Peyer's patch (tissue), 4 donors: ENCODE measurements around the gene ZNRF3. TPM values are rescaled to one million over a fixed set of nuclear protein-coding genes. Genes with fewer than 3 reads are reported as not detected.

Experiments used
- DNase-seq, 3 donors: peaks; one replicate each; pipeline ENCODE4 v3.0.0-alpha.2; 2017 to 2019
- H3K27ac ChIP-seq, 4 donors: fragments of 200-600 bp; sonication (generic); one replicate each; pipeline ENCODE4 v1.5.1; 2016 to 2019
- H3K27me3 ChIP-seq, 2 donors: fragments of 200-600 bp; sonication (generic); one replicate each; pipeline ENCODE4 v1.5.1; 2019
- H3K36me3 ChIP-seq, 3 donors: fragments of 200-600 bp; sonication (generic); one replicate each; pipeline ENCODE4 v1.5.1; 2016 to 2019
- H3K4me1 ChIP-seq, 4 donors: fragments of 200-600 bp; sonication (generic); one replicate each; pipeline ENCODE4 v1.5.1; 2016 to 2019
- H3K4me3 ChIP-seq, 4 donors: fragments of 200-600 bp; sonication (generic); 1 replicate in 3 of 4; 2 replicates in 1 of 4; pipeline ENCODE4 v1.5.1; 2016 to 2019; ENCODE audit warnings: mild to moderate bottlenecking in 1 of 4
- H3K9me3 ChIP-seq, 4 donors: fragments of 200-600 bp; sonication (generic); one replicate each; pipeline ENCODE4 v1.5.1; 2016 to 2019; ENCODE audit warnings: mild to moderate bottlenecking in 1 of 4
- CTCF ChIP-seq, 6 experiments: fragments of 450-650 bp in 4 of 6; fragments of 200-600 bp in 2 of 6; sonication (generic) in 1 of 6; IDR thresholded peaks; one replicate each; pipeline ENCODE4 v1.5.1; 2017 to 2019; ENCODE audit warnings: antibody characterized with exemption in 6 of 6, mild to moderate bottlenecking in 3 of 6, moderate library complexity in 1 of 6
- POLR2A ChIP-seq, 2 donors: fragments of 450-650 bp; IDR thresholded peaks; one replicate each; pipeline ENCODE4 v1.5.1; 2017; ENCODE audit warnings: antibody characterized with exemption in 2 of 2, mild to moderate bottlenecking in 2 of 2, moderate library complexity in 2 of 2
- total RNA-seq, 4 donors: library from RNA; depleted of rRNA; stranded (reverse); fragments of >200 nt; gene quantifications; one replicate each; pipeline ENCODE4 v1.1.0, GENCODE V29; 2016

The ZNRF3 gene
- total RNA-seq, 4 donors from 2014 or later, result 5.8 to 17.6 (median 8.0) TPM

GRCh38 chr22:28918550-28919271, 35.3 kb downstream of the ZNRF3 start:
- DNase-seq, result no peak
- peaks cover 0 to 32% (median 0%) of the 10 kb centered on the region in 4 donors for H3K4me1 ChIP-seq
- TF ChIP-seq CTCF (IDR thresholded peaks at IDR 0.05) (no peak), POLR2A (IDR thresholded peaks at IDR 0.05) (no peak)

GRCh38 chr22:28920757-28921584, 37.6 kb downstream of the ZNRF3 start:
- DNase-seq, result no peak
- no peak for TF ChIP-seq CTCF (IDR thresholded peaks at IDR 0.05)
- Histone ChIP-seq H3K27ac (no peak overlapping the region), H3K27me3 (no peaks in the 10 kb centered on the region), H3K4me1 (peaks cover 0 to 38% (median 2%) of the 10 kb centered on the region in 4 donors), H3K4me3 (no peak overlapping the region), H3K36me3 (no peaks in the 10 kb centered on the region), H3K9me3 (no peaks in the 10 kb centered on the region)

More at GRCh38 chr22:28918550-28919271, 35.3 kb downstream of the ZNRF3 start:
- no peaks in the 10 kb centered on the region for H3K27me3 ChIP-seq
- no peak overlapping the region for H3K4me3 ChIP-seq
- no peaks in the 10 kb centered on the region for H3K36me3 ChIP-seq
- H3K9me3 ChIP-seq, result no peaks in the 10 kb centered on the region
- no peak overlapping the region for H3K27ac ChIP-seq

GRCh38 chr22:28921585-28921879, 38.2 kb downstream of the ZNRF3 start:
- TF ChIP-seq POLR2A (IDR thresholded peaks at IDR 0.05), result no peak
- no peak for TF ChIP-seq CTCF (IDR thresholded peaks at IDR 0.05)
- Histone ChIP-seq H3K36me3 (no peaks in the 10 kb centered on the region), H3K9me3 (no peaks in the 10 kb centered on the region), H3K4me3 (no peak overlapping the region), H3K27ac (no peak overlapping the region), H3K27me3 (no peaks in the 10 kb centered on the region), H3K4me1 (peaks cover 0 to 34% (median 2%) of the 10 kb centered on the region in 4 donors)
- no peak for DNase-seq

GRCh38 chr22:28922540-28923244, 39.3 kb downstream of the ZNRF3 start:
- Histone ChIP-seq H3K27ac (no peak overlapping the region), H3K4me1 (peaks cover 0 to 22% (median 2%) of the 10 kb centered on the region in 4 donors)

More at GRCh38 chr22:28922540-28923244, 39.3 kb downstream of the ZNRF3 start:
- TF ChIP-seq CTCF (IDR thresholded peaks at IDR 0.05) (no peak), POLR2A (IDR thresholded peaks at IDR 0.05) (no peak)
- Histone ChIP-seq H3K36me3 (no peaks in the 10 kb centered on the region), H3K9me3 (no peaks in the 10 kb centered on the region), H3K27me3 (no peaks in the 10 kb centered on the region), H3K4me3 (no peak overlapping the region)
- no peak for DNase-seq
